CD4-positive, alpha-beta T cell treated with Interleukin-4 for 4 hours (primary cell): Measurements from ENCODE around the gene STK32B.

Experiments
- DNase-seq: peaks from one replicate; pipeline ENCODE4 v3.0.0-alpha.2; 2020

The STK32B gene

GRCh38 chr4:5371415-5372190, 320.3 kb downstream of the STK32B start:
- DNase-seq: no peak

GRCh38 chr4:5372198-5372597, 320.9 kb downstream of the STK32B start:
- DNase-seq: no peak

DNA sequence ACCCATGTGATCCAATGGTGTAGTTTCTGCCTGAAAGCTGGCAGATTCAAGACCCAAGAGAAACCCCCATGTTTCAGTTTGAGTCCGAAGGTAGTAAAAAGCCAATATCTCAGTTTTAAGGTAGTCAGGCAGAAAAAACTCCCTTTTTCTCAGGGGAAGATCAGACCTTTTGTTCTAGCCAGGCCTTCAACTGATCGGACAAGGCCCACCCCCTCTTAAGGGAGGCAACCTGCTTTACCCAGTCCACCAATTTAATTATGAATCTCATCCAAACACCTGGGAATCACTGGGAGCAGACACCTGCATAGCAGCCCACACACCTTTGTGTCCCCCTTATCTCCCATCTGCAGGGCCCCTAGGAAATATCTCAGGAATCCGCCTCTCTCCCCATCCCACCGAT, 322.0 kb downstream of the STK32B start:
- DNase-seq: no peak

- no peak for DNase-seq
These were observed 323.3 kb downstream of the STK32B start for GRCh38 chr4:5374592-5374991.

- no peak for DNase-seq
These were observed 323.7 kb downstream of the STK32B start for GRCh38 chr4:5374994-5375393.

DNA sequence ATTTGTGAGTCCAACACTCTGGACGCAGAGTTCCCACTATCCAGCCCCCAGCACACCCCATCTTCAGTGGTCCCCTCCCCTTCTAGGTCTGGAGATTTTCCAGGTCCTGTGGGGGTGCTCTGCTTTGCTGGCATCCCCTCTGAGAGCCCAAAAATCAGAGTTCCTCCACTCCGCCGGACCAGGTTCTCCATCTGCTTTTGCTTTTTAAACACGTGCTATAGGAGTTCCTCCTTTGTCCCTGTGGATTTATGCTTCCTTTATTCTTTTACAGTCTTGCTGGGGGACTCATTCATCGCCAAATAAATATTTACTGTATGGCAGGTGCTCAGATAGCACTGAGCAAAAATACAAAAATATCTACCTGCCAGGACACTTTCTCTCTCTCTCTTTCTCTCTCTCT, 324.7 kb downstream of the STK32B start:
- no peak for DNase-seq

DNA sequence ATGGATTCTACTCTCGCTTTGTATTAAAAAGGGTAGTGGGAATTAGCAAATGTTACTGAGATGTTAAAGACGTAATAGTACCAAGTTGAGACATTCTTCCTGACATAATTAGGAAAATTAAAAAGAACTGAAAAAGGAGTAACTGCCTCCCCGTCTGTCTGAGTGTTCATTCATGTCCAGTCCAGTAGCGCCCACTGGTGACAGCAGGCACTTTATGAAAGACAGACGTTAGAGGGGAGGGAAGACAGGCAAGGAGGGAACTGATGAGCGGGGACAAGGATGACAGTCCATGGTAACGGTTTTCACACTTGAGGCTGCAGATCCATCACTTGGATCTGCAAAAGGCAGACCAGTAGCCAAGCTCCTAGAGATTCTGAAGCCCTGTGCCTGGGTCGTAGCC, 326.7 kb downstream of the STK32B start:
- no peak for DNase-seq

- no peak for DNase-seq
These were observed 328.6 kb downstream of the STK32B start for GRCh38 chr4:5379895-5380294.

GRCh38 chr4:5381961-5382441, 330.7 kb downstream of the STK32B start:
- no peak for DNase-seq

DNA sequence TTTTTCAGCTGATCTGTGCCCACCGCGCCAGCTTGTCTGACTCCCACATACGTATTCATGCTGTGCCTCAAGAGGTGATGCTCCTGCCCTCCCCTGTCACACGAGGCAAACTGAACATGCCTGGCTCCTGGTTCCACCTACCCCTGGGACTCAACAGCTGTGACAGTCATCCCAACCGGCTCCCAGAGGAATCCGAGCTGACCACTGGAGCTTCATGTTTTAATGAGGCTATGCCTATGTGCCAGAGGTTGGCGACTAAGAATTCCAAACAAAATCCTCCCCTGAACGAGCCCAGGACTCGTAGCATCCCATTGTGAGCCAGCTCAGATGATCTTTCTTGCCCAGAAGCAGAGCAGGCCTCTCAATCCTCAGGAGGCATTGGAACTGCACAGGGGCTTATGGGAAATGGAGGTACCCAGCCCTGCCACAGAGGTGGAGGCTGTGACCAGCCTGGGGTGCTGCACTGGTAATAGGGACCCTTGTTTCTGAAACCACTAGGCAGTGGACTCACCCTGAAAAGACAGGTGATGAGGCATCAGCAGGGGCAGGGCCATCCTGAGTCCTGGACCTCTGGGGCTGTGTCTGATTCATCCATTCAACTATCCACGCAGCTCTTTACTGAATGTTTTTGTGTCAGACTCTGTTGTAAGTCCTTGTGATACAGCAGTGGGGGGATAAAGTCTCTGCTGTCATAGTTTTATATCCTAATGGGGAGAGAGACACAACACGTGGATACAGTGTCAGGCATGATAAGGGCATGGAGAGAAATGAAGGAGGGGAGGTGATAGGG, 332.1 kb downstream of the STK32B start:
- no peak for DNase-seq

DNA sequence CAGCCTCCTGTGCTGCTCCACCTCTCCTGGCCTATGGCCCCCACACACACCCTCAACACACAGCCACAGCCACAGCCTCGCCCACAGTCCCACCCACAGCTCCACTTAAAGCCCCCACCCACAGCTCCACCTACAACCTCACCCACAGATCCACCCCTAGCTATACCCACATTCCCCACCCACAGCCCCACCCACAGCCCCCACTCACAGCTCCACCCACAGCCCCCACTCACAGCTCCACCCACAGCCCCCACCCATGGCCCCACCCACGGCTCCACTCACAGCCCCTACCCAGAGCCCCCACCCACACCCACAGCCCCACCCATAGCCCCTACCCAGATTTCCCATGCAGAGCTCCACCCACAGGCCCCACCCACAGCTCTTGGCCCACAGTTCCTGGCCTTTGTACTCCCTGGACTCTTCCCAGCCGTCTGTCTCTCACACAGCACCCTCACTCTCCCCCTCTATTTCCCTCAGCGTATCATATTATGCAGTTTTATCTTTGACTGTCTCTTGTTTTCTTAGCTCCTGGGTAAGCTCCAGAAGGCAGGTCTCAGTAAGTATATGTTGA, 334.5 kb downstream of the STK32B start:
- DNase-seq: no peak

DNA sequence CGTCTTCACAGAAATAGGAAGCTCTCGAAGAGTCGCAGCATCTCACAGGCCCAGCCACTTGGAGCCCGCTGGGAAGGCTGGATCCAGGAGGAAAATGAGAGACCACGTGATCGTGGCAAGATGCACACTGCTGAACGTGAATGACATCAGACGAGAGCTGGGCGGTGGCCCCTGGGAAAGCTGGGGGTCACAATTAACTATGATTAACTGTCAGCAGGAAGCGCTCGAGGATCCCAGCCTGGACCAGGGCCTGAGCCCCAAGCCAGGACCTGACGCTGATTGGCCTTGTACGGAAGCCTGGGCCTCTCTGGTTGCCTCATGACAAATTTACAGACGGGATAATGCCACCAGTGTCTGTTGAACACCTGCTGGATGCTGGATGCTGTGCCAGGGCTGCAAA, 335.6 kb downstream of the STK32B start:
- no peak for DNase-seq

GRCh38 chr4:5387457-5387856, 336.2 kb downstream of the STK32B start:
- DNase-seq: no peak

GRCh38 chr4:5389756-5390310, 338.6 kb downstream of the STK32B start:
- DNase-seq: no peak

- DNase-seq: no peak
These were observed 340.2 kb downstream of the STK32B start for GRCh38 chr4:5391492-5391891.

DNA sequence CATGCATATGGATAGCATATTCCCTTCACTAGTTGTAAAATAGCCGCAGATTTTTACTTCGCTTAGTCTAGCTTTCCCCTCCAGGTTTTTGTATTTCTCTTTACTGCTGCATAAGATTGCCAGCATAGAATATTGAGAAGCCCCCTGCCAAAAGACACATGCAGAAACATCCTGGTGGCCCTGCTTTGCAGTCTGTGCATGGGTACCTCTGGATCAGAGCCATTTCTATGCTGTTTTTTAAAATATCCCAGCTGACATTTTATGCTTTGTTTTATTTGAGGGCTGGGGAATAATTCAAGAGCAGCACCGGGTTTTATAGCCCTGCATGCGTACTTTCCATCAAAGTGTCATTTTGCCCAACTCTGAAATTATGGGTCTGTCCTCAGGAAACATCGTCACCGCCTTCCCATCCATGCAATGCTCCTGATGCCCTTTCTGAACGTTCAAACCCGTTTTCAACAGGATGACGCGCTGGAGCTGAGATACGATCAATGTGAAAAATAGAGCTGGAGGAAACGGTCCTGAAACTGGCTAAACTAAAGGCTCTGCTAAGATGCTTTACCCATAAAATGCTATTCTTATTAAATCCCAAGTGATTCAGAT, 342.7 kb downstream of the STK32B start:
- no peak for DNase-seq

DNA sequence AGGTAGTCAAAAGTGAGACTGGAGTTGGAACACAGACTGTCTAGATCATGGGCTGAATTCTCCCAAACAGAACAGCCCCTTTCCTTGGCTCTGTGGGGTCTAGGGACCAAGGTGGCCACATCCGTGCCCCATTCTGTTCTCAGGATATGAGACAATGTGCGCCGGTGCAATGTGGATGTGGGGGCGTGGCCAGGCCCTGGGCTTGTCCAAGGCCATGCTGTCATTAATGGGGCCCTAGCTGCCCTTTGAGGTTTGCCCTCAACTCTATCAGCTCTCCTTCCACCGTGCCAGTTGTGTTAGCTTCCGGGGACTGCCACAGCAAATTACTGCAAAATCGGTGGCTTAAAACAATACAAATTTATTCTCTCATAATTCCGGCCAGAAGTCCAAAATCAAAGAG, 344.5 kb downstream of the STK32B start:
- no peak for DNase-seq

DNA sequence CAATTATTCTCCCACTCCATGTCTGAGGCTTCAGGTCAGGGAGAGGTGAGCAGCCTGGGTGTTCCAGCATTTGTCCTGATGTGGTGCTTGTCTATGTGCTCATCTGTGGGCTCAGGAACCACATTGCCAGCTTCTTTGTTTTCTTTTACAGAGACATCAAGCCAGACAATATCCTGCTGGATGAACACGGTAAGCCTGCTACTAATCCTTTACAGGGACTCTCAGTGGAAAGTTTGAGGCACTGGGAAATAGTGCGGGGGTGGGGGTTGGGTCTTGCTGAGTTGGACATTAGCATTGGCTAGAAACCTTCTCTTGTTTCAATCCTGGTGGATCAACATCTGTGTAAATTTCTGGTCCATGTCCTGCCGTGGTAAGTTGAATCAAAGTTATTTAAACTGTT, 346.8 kb downstream of the STK32B start:
- no peak for DNase-seq

- DNase-seq: no peak
These were observed 347.8 kb downstream of the STK32B start for GRCh38 chr4:5399124-5399523.

DNA sequence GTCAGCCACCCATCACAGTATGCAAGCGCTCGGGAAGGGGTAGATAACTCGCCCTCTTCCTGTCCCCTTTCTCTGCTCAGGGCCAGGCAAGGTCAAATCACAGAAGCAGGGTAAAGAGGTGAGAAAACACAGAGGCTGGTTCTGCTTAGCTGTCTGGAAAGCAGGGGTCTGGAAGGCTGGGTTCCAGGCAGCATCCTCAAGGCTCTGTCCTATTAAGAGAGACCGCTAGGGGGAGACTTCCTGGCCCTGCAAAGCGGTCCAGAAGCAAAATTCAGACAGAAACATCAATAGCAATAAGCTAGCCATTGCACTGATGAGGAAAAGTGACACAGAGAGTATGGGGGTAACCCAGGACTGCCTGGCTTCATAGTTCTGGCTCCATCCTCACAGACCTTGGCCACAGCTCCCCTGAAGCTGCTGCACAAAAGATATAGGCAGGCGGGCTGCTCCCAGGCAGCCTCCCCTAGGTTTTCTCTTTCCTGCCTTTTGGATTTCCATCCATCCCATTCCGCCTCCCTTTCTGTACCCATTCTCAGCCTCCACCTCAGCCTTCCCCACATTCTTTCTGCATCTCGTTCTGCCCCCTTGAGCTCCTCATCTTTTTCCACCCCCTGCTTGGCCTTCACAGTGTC, 348.6 kb downstream of the STK32B start:
- DNase-seq: no peak

GRCh38 chr4:5403746-5404497, 352.6 kb downstream of the STK32B start:
- no peak for DNase-seq

DNA sequence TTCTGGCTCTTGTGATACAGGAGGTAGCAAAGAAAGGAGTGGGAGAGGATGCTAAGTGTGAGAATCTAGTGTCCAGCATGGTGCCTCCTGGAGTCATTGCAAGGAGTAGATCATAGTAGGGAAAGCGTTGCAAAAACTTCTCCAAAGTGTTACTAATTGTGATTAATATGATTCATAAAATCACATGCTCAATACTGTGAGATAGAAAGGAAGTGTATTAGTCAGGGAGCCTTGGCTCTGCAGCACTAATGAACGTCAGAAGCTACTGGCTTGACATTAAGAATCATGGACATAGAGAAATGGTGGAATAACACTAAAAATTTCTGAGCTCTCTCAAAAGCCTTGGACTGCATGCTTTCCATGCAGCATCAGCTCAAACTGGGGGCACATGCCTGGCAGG, 358.0 kb downstream of the STK32B start:
- DNase-seq: no peak
